WTC11 (cell line): Measurements from ENCODE around the gene NMRAL1. TPM values are rescaled to one million over a fixed set of nuclear protein-coding genes. Genes with fewer than 3 reads are reported as not detected.

Experiments used
- FOXJ3 ChIP-seq: sonication (generic); formaldehyde crosslinking; IDR thresholded peaks from 2 replicates; pipeline ENCODE4 v1.9.0; 2021; ENCODE audit warnings: missing genetic modification reagents, mild to moderate bottlenecking, borderline replicate concordance
- JAZF1 ChIP-seq: fragments of 250-450 bp; sonication (Bioruptor Pico); IDR thresholded peaks from 2 replicates; pipeline ENCODE4 v1.9.0; 2021; ENCODE audit warnings: moderate library complexity, mild to moderate bottlenecking, inconsistent platforms
- KAT7 ChIP-seq: sonication (generic); formaldehyde crosslinking; IDR thresholded peaks from 2 replicates; pipeline ENCODE4 v1.8.1; 2023; ENCODE audit warnings: missing genetic modification reagents, mild to moderate bottlenecking, borderline replicate concordance
- RELA ChIP-seq: sonication (generic); formaldehyde crosslinking; IDR thresholded peaks from 2 replicates; pipeline ENCODE4 v1.8.1; 2022; ENCODE audit warnings: missing genetic modification reagents, mild to moderate bottlenecking, borderline replicate concordance
- TCF7 ChIP-seq: sonication (generic); formaldehyde crosslinking; IDR thresholded peaks from 2 replicates; pipeline ENCODE4 v1.8.0; 2022; ENCODE audit warnings: mild to moderate bottlenecking, low read depth, missing genetic modification reagents, moderate library complexity
- ZBTB21 ChIP-seq: sonication (generic); formaldehyde crosslinking; IDR thresholded peaks from 2 replicates; pipeline ENCODE4 v1.8.1; 2023; ENCODE audit warnings: mild to moderate bottlenecking, missing genetic modification reagents, borderline replicate concordance
- ZNF121 ChIP-seq: sonication (generic); formaldehyde crosslinking; IDR thresholded peaks from 2 replicates; pipeline ENCODE4 v1.8.0; 2023; ENCODE audit warnings: missing genetic modification reagents
- ZNF416 ChIP-seq: fragments of 250-450 bp; sonication (Bioruptor Pico); IDR thresholded peaks from 2 replicates; pipeline ENCODE4 v1.9.0; 2021; ENCODE audit warnings: mild to moderate bottlenecking, inconsistent platforms
- ZNF423 ChIP-seq: fragments of 250-450 bp; sonication (Bioruptor Pico); IDR thresholded peaks from 2 replicates; pipeline ENCODE4 v2.1.2; 2022; ENCODE audit warnings: mild to moderate bottlenecking, moderate library complexity
- total RNA-seq: library from RNA; stranded (reverse); gene quantifications from 3 replicates; pipeline ENCODE4 v1.2.3, GENCODE V29; 2021
- TF ChIP-seq, protein P1 (sequence below): sonication (generic); formaldehyde crosslinking; IDR thresholded peaks from 2 replicates; pipeline ENCODE4 v1.8.0; 2022; ENCODE audit warnings: missing genetic modification reagents
- TF ChIP-seq, protein P2 (sequence below): fragments of 250-450 bp; sonication (Bioruptor Pico); IDR thresholded peaks from 2 replicates; pipeline ENCODE4 v1.8.0; 2021; ENCODE audit warnings: mild to moderate bottlenecking
- TF ChIP-seq, protein P3 (sequence below): sonication (generic); formaldehyde crosslinking; IDR thresholded peaks from 2 replicates; pipeline ENCODE4 v1.8.0; 2023; ENCODE audit warnings: missing genetic modification reagents
- TF ChIP-seq, protein P4 (sequence below): sonication (generic); formaldehyde crosslinking; IDR thresholded peaks from 2 replicates; pipeline ENCODE4 v1.8.1; 2022; ENCODE audit warnings: mild to moderate bottlenecking, moderate library complexity, missing genetic modification reagents
- TF ChIP-seq, protein P5 (sequence below): fragments of 250-450 bp; sonication (Bioruptor Pico); IDR thresholded peaks from 2 replicates; pipeline ENCODE4 v2.1.2; 2022; ENCODE audit warnings: mild to moderate bottlenecking, moderate library complexity
- TF ChIP-seq, protein P6 (sequence below): fragments of 250-450 bp; sonication (Bioruptor Pico); IDR thresholded peaks from 2 replicates; pipeline ENCODE4 v1.9.0; 2021; ENCODE audit warnings: mild to moderate bottlenecking, borderline replicate concordance
- TF ChIP-seq, protein P7 (sequence below): fragments of 200-600 bp; IDR thresholded peaks from 2 replicates; pipeline ENCODE4 v1.8.0; 2022; ENCODE audit warnings: antibody characterized with exemption
- TF ChIP-seq, protein P8 (sequence below): fragments of 250-450 bp; sonication (Bioruptor Pico); IDR thresholded peaks from 2 replicates; pipeline ENCODE4 v1.9.0; 2021; ENCODE audit warnings: mild to moderate bottlenecking
- TF ChIP-seq, protein P9 (sequence below): fragments of 250-450 bp; sonication (Bioruptor Pico); IDR thresholded peaks from 2 replicates; pipeline ENCODE4 v1.9.0; 2021; ENCODE audit warnings: mild to moderate bottlenecking
- TF ChIP-seq, protein P10 (sequence below): fragments of 250-450 bp; sonication (Bioruptor Pico); IDR thresholded peaks from 2 replicates; pipeline ENCODE4 v1.9.0; 2021; ENCODE audit warnings: moderate library complexity, mild to moderate bottlenecking, inconsistent platforms, borderline replicate concordance

Gene NMRAL1
- total RNA-seq, 1 experiment from 2014 or later = 68.1 TPM

DNA sequence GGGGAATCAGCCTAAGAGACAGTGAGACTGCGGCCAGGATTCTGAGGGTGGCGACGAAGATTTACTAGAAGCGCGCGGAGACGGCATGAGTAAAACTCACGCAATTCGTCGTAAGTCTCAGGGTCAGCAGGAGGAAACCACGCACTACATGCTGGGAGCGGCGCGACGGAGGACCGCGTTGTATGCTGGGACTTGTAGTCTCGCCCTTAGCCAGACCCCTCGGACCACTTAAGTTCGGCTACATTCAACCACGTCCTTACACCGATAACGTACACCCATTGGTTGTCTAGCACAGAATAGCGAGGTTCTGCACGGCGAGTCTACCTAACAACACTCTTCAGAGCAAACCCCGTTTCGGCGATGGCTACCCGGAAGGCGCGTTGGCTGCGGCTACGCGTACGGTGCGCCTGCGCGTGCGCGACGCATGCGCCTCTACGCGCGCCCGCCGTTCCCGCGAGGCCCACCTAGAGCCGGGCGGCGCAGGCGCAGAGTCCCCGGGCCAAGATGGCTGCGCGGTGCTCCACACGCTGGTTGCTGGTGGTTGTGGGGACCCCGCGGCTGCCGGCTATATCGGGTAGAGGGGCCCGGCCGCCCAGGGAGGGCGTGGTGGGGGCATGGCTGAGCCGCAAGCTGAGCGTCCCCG, 48.9 kb downstream of the NMRAL1 start, which contains the start of gene DNAJA3 (continued):
- TF ChIP-seq, protein P1, sequence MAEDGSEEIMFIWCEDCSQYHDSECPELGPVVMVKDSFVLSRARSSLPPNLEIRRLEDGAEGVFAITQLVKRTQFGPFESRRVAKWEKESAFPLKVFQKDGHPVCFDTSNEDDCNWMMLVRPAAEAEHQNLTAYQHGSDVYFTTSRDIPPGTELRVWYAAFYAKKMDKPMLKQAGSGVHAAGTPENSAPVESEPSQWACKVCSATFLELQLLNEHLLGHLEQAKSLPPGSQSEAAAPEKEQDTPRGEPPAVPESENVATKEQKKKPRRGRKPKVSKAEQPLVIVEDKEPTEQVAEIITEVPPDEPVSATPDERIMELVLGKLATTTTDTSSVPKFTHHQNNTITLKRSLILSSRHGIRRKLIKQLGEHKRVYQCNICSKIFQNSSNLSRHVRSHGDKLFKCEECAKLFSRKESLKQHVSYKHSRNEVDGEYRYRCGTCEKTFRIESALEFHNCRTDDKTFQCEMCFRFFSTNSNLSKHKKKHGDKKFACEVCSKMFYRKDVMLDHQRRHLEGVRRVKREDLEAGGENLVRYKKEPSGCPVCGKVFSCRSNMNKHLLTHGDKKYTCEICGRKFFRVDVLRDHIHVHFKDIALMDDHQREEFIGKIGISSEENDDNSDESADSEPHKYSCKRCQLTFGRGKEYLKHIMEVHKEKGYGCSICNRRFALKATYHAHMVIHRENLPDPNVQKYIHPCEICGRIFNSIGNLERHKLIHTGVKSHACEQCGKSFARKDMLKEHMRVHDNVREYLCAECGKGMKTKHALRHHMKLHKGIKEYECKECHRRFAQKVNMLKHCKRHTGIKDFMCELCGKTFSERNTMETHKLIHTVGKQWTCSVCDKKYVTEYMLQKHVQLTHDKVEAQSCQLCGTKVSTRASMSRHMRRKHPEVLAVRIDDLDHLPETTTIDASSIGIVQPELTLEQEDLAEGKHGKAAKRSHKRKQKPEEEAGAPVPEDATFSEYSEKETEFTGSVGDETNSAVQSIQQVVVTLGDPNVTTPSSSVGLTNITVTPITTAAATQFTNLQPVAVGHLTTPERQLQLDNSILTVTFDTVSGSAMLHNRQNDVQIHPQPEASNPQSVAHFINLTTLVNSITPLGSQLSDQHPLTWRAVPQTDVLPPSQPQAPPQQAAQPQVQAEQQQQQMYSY (CRISPR knock-in tag) = no peak
- TF ChIP-seq, protein P2, sequence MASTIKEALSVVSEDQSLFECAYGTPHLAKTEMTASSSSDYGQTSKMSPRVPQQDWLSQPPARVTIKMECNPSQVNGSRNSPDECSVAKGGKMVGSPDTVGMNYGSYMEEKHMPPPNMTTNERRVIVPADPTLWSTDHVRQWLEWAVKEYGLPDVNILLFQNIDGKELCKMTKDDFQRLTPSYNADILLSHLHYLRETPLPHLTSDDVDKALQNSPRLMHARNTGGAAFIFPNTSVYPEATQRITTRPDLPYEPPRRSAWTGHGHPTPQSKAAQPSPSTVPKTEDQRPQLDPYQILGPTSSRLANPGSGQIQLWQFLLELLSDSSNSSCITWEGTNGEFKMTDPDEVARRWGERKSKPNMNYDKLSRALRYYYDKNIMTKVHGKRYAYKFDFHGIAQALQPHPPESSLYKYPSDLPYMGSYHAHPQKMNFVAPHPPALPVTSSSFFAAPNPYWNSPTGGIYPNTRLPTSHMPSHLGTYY = no peak
- TF ChIP-seq, protein P3, sequence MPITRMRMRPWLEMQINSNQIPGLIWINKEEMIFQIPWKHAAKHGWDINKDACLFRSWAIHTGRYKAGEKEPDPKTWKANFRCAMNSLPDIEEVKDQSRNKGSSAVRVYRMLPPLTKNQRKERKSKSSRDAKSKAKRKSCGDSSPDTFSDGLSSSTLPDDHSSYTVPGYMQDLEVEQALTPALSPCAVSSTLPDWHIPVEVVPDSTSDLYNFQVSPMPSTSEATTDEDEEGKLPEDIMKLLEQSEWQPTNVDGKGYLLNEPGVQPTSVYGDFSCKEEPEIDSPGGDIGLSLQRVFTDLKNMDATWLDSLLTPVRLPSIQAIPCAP = peak; percentile 67; the same call in 1 of the 2 replicates
- TF ChIP-seq, protein P4, sequence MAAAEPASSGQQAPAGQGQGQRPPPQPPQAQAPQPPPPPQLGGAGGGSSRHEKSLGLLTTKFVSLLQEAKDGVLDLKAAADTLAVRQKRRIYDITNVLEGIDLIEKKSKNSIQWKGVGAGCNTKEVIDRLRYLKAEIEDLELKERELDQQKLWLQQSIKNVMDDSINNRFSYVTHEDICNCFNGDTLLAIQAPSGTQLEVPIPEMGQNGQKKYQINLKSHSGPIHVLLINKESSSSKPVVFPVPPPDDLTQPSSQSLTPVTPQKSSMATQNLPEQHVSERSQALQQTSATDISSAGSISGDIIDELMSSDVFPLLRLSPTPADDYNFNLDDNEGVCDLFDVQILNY (CRISPR knock-in tag) = peak; percentile 93
- TF ChIP-seq FOXJ3 (CRISPR knock-in tag) = no peak
- no peak for TF ChIP-seq ZNF121 (CRISPR knock-in tag)
- peak; percentile 83; the same call in 1 of the 2 replicates for TF ChIP-seq RELA (CRISPR knock-in tag)
- no peak for TF ChIP-seq KAT7 (CRISPR knock-in tag)
- TF ChIP-seq, protein P5, sequence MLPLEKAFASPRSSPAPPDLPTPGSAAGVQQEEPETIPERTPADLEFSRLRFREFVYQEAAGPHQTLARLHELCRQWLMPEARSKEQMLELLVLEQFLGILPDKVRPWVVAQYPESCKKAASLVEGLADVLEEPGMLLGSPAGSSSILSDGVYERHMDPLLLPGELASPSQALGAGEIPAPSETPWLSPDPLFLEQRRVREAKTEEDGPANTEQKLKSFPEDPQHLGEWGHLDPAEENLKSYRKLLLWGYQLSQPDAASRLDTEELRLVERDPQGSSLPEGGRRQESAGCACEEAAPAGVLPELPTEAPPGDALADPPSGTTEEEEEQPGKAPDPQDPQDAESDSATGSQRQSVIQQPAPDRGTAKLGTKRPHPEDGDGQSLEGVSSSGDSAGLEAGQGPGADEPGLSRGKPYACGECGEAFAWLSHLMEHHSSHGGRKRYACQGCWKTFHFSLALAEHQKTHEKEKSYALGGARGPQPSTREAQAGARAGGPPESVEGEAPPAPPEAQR (CRISPR knock-in tag) = no peak
- TF ChIP-seq JAZF1 (CRISPR knock-in tag) = no peak
- no peak for TF ChIP-seq TCF7 (CRISPR knock-in tag)
- TF ChIP-seq, protein P6, sequence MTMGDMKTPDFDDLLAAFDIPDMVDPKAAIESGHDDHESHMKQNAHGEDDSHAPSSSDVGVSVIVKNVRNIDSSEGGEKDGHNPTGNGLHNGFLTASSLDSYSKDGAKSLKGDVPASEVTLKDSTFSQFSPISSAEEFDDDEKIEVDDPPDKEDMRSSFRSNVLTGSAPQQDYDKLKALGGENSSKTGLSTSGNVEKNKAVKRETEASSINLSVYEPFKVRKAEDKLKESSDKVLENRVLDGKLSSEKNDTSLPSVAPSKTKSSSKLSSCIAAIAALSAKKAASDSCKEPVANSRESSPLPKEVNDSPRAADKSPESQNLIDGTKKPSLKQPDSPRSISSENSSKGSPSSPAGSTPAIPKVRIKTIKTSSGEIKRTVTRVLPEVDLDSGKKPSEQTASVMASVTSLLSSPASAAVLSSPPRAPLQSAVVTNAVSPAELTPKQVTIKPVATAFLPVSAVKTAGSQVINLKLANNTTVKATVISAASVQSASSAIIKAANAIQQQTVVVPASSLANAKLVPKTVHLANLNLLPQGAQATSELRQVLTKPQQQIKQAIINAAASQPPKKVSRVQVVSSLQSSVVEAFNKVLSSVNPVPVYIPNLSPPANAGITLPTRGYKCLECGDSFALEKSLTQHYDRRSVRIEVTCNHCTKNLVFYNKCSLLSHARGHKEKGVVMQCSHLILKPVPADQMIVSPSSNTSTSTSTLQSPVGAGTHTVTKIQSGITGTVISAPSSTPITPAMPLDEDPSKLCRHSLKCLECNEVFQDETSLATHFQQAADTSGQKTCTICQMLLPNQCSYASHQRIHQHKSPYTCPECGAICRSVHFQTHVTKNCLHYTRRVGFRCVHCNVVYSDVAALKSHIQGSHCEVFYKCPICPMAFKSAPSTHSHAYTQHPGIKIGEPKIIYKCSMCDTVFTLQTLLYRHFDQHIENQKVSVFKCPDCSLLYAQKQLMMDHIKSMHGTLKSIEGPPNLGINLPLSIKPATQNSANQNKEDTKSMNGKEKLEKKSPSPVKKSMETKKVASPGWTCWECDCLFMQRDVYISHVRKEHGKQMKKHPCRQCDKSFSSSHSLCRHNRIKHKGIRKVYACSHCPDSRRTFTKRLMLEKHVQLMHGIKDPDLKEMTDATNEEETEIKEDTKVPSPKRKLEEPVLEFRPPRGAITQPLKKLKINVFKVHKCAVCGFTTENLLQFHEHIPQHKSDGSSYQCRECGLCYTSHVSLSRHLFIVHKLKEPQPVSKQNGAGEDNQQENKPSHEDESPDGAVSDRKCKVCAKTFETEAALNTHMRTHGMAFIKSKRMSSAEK (CRISPR knock-in tag) = no peak
- TF ChIP-seq ZNF416 (CRISPR knock-in tag) = no peak
- TF ChIP-seq, protein P7, sequence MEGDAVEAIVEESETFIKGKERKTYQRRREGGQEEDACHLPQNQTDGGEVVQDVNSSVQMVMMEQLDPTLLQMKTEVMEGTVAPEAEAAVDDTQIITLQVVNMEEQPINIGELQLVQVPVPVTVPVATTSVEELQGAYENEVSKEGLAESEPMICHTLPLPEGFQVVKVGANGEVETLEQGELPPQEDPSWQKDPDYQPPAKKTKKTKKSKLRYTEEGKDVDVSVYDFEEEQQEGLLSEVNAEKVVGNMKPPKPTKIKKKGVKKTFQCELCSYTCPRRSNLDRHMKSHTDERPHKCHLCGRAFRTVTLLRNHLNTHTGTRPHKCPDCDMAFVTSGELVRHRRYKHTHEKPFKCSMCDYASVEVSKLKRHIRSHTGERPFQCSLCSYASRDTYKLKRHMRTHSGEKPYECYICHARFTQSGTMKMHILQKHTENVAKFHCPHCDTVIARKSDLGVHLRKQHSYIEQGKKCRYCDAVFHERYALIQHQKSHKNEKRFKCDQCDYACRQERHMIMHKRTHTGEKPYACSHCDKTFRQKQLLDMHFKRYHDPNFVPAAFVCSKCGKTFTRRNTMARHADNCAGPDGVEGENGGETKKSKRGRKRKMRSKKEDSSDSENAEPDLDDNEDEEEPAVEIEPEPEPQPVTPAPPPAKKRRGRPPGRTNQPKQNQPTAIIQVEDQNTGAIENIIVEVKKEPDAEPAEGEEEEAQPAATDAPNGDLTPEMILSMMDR = no peak
- TF ChIP-seq, protein P8, sequence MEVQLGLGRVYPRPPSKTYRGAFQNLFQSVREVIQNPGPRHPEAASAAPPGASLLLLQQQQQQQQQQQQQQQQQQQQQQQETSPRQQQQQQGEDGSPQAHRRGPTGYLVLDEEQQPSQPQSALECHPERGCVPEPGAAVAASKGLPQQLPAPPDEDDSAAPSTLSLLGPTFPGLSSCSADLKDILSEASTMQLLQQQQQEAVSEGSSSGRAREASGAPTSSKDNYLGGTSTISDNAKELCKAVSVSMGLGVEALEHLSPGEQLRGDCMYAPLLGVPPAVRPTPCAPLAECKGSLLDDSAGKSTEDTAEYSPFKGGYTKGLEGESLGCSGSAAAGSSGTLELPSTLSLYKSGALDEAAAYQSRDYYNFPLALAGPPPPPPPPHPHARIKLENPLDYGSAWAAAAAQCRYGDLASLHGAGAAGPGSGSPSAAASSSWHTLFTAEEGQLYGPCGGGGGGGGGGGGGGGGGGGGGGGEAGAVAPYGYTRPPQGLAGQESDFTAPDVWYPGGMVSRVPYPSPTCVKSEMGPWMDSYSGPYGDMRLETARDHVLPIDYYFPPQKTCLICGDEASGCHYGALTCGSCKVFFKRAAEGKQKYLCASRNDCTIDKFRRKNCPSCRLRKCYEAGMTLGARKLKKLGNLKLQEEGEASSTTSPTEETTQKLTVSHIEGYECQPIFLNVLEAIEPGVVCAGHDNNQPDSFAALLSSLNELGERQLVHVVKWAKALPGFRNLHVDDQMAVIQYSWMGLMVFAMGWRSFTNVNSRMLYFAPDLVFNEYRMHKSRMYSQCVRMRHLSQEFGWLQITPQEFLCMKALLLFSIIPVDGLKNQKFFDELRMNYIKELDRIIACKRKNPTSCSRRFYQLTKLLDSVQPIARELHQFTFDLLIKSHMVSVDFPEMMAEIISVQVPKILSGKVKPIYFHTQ (CRISPR knock-in tag) = no peak
- no peak for TF ChIP-seq ZBTB21 (CRISPR knock-in tag)
- TF ChIP-seq ZNF423 (CRISPR knock-in tag) = no peak
- TF ChIP-seq, protein P9, sequence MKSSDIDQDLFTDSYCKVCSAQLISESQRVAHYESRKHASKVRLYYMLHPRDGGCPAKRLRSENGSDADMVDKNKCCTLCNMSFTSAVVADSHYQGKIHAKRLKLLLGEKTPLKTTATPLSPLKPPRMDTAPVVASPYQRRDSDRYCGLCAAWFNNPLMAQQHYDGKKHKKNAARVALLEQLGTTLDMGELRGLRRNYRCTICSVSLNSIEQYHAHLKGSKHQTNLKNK (CRISPR knock-in tag) = no peak
- TF ChIP-seq, protein P10, sequence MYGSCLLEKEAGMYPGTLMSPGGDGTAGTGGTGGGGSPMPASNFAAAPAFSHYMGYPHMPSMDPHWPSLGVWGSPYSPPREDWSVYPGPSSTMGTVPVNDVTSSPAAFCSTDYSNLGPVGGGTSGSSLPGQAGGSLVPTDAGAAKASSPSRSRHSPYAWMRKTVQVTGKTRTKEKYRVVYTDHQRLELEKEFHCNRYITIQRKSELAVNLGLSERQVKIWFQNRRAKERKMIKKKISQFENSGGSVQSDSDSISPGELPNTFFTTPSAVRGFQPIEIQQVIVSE (CRISPR knock-in tag) = no peak
